OCI-M1 (cell line): ENCODE results near the gene CTSL.
"Not testable (repeated sequence)": the region's sequence is repeated elsewhere in the genome, so short reads cannot be mapped to it uniquely, and the experiment has no call there.

Source experiments
- DNase-seq: peaks from one replicate; lab custom pipeline; 2025; lab: John Stamatoyannopoulos, UW

CTSL gene

DNA sequence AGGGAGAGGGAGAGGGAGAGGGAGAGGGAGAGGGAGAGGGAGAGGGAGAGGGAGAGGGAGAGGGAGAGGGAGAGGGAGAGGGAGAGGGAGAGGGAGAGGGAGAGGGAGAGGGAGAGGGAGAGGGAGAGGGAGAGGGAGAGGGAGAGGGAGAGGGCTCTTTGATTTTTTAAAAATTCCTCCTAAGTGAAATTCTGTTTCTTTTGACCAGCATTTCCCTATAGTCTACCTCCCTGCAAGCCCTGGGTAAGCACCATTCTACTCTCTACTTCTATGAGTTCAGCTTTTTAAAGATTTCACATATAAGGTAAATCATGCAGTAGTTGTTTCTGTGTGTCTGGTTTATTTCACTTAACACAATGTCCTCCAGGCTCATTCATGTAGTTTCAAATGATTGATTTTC lies 34.1 kb downstream of the CTSL start:
- not testable (repeated sequence) for DNase-seq

DNA sequence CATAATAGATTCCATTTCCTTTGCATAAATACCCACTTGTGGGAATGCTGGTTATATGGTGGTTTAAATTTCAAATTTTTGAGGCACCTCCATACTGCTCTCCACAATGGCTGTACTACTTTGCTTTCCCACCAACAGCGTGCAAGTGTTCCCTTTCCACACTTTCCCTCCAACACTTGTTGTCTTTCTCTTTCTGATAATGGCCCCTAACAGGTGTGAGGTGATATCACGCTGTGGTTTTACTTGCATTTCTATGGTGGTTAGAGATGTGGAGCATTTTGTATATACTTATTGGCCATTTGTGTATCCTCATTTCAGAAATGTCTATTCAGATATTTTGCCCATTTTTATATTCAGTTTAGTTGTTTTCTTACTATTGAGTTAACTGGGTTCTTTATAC lies 34.6 kb downstream of the CTSL start:
- DNase-seq = no peak

DNA sequence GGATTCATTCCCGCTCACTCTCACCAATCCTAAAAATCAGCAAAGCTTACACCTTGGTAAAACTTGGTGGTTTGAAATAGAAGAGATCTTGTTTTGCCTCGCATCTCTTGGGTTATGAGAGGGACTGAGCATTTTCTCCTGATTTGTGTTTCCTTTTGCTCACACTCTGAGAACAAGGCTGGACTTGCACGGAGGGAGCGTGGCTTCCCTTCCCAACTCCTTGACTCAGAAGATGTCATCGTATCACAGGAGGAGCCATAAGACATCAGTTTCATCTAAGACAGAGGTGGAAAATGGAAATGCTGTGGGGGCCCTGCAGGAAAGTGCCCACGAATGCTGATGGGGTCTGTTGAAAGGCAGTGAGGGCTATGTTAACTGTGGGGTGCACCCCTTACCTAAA lies 37.4 kb downstream of the CTSL start:
- DNase-seq = no peak

DNA sequence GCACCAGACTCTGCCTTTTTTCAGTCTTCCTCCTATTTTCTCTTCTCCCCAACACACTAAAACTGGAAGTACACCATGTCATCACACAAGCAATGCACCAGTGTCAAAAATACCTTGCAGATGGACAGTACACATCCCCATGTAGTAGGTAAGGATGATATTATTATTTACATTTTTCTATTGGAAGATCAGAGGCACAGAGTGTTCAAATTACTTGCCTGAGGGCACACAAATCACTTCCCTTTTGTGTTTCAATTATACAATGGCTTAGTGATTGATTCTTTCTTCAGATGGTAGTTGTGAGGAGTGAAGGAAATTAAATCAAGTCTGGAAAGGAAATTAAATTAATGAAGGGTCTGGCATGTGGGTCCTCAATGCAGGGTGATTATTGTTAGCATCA lies 39.6 kb downstream of the CTSL start:
- no peak for DNase-seq

DNA sequence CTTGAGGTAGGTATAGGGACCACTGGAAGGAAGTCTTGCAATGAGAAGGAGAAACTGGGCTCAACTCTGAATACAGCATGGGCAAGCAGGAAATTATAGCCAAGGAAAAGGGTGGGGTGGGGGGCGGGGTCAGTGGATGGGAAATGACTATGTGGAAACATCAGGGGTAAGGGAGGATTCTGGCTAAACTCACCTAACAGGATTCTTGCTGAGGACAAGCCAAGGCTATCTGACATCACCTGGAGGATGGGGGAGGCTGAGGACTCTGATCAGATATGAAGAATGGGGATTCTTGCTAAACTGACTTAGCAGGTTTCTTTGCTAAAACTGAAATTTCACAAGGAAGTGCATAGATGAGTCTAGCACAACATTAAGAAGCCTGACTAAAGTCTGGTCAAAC lies 40.8 kb downstream of the CTSL start:
- DNase-seq = peak; percentile 19

DNA sequence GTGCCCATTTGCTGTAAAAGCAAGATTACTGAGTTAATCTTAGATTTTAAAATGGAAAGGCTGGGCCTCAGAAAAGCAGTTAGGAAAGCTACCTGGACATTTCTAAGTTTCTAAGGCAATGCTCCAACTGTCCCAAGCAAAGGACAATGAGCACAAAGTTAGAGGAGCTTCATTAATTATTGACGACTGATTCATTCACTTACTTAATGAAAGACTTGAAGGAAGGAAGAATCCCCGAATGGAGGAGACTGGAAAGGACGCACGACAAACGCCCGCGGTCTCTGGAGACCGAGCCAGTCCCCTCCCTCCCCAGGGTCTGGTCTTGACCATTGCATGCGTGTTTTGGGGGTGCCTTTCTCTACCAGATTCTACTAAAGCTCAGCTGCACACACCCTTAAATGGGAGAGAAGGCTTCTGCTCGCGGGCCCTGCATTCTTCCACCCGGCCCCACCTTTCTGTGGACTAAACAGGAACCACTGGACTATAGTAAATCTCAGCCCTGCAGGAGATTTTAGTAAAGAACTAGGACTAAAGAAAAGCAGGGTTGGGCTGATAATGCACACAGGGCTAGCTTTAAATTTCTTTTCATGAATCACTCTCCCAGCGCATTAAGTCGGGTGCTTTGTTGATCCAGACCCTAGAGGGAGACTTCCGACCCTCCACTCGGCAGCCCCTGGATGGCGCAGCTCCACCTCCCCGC lies 44.8 kb downstream of the CTSL start:
- DNase-seq = no peak

DNA sequence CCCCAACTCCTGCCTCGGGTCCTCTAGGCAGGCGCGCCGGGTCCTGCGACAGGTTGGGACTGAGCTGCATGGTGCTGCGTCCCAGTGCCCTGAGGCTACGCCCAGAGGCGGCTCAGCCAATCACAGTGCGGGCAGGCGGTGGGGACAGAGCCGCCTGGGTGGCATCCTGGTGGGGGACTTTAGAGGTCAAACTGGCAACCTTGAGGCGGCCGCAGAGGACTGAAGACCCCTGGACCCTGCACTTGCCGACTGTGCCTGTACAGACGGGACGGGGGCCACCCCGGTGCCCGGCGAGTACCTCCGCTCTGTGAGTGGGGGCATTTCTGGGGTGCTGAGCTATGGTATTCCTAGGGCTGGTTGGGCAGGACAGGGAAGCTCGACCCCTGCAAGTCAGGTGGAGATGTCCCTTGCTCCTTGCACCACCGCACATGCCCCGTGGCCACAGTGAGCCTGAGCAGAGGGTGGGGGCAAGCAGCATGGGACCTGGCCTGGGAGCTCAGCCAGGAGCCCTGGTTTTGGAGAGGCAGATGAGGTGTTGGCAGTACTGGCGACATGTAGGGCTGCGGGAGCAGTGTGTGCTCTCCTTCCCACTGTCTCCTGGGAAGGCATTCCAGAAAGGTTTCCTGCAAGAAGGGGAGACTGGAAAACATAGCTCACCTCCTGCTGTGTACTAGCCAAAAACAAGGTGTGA lies 45.5 kb downstream of the CTSL start:
- DNase-seq = no peak

DNA sequence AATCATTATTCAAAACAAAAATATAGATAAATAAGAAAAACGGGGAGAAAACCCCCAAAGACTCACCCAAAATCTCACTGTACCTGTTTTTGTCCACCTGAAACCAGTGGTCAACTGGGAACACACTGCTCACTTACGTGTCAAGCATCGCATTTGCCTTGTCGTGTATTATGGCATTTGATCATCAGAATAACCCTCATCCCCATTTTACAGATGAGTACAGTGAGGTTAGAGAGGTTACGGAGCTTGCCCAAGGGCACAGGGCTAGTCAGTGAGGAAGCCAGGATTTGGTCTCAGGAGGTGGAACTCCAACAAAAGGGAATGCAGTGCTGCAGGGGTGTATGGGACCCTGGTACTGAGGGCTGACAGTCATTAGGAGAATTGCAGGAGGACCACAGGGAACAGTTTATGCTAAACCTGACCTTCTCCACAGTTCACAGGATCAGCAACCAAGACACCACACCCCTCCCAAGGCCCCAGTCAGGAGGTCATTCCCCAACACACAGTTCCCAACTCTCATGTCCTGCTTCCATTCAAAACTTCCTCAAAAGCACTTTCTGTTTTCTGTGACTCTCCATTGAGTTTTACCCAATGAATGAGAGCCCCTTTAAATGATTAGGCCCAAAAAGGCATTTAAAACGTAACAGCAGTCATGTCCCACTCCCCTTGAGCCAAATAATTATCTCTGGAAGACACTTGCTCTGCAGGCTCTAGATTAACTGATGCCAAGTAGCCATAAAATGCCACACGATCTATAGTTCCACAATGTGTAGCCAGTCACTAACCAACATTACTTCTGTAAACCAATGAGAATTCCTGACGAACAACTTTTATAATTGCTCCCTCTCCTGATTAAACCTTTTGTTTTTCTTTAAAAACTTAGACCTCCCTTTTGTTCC lies 50.8 kb downstream of the CTSL start:
- DNase-seq = peak; percentile 91

DNA sequence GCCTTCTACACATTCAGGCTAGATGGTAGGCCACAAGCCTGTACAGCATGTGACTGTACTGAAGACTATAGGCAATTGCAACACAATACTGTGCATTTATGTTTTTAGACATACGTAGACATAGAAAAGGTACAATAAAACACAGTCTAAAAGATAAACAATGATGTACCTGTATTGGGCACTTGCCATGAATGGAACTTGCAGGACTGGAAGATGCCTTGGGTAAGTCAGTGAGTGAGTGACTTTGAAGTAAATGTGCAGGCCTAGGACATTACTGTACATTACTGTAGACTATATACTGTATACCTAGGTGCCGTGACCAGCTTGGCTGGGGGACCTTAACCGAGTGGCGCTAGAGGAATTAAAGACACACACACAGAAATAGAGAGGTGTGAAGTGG lies 53.1 kb downstream of the CTSL start:
- DNase-seq = no peak
